Endodermal cell (in vitro differentiated cells): ENCODE results near the gene TCIRG1. TPM values are rescaled to one million over a fixed set of nuclear protein-coding genes. Genes with fewer than 3 reads are reported as not detected.

Source experiments
- DNase-seq: peaks from one replicate; pipeline ENCODE4 v3.0.0-alpha.2; 2017
- H3K27ac ChIP-seq: 2 replicates; pipeline ENCODE4 v1.5.1; 2013; ENCODE audit warnings: mild to moderate bottlenecking, low read depth, low read length, moderate library complexity
- H3K27me3 ChIP-seq: 2 replicates; pipeline ENCODE4 v1.6.1; 2013; ENCODE audit warnings: mild to moderate bottlenecking, low read length, moderate library complexity; ENCODE audit not compliant: insufficient read depth, control insufficient read depth, poor library complexity, severe bottlenecking
- H3K36me3 ChIP-seq: 2 replicates; pipeline ENCODE4 v1.7.0; 2013; ENCODE audit warnings: mild to moderate bottlenecking, low read length, moderate library complexity; ENCODE audit not compliant: control insufficient read depth, insufficient read depth
- H3K4me1 ChIP-seq: one replicate; pipeline ENCODE4 v1.7.0; 2013; ENCODE audit warnings: low read length; ENCODE audit not compliant: control insufficient read depth, insufficient read depth
- H3K4me3 ChIP-seq: 2 replicates; pipeline ENCODE4 v1.5.1; 2013; ENCODE audit warnings: mild to moderate bottlenecking, low read length, moderate library complexity
- H3K9ac ChIP-seq: 2 replicates; pipeline ENCODE4 v1.6.1; 2013; ENCODE audit warnings: mild to moderate bottlenecking, low read length, moderate library complexity; ENCODE audit not compliant: poor library complexity, severe bottlenecking; ENCODE audit errors: extremely low read depth
- H3K9me3 ChIP-seq: 2 replicates; pipeline ENCODE4 v1.6.1; 2013; ENCODE audit warnings: mild to moderate bottlenecking, low read length, moderate library complexity; ENCODE audit not compliant: control insufficient read depth
- H3K27ac Mint-ChIP-seq: 2 replicates; pipeline ENCODE4 v1.8.0; 2020; ENCODE audit warnings: mixed read lengths
- H3K27me3 Mint-ChIP-seq: 2 replicates; pipeline ENCODE4 v1.8.0; 2021; ENCODE audit warnings: mild to moderate bottlenecking, mixed read lengths; ENCODE audit not compliant: insufficient read depth
- H3K36me3 Mint-ChIP-seq: 2 replicates; pipeline ENCODE4 v1.8.0; 2020; ENCODE audit warnings: low read depth, mixed read lengths
- H3K4me1 Mint-ChIP-seq: 2 replicates; pipeline ENCODE4 v1.8.0; 2020; ENCODE audit warnings: mixed read lengths
- H3K4me3 Mint-ChIP-seq: 2 replicates; pipeline ENCODE4 v1.8.0; 2020; ENCODE audit warnings: mild to moderate bottlenecking, moderate library complexity, mixed read lengths
- H3K9me3 Mint-ChIP-seq: 2 replicates; pipeline ENCODE4 v1.8.0; 2020; ENCODE audit warnings: mild to moderate bottlenecking, mixed read lengths
- WGBS, 2 experiments: methylation state at CpG; one replicate each; pipeline versions ENCODE4 v1.1.5 to v1.1.7; 2013; ENCODE audit warnings: missing lambda C conversion rate in 2 of 2, mixed read lengths in 1 of 2; ENCODE audit not compliant: insufficient coverage in 1 of 2, insufficient read length in 1 of 2; 5-methylcytosine and 5-hydroxymethylcytosine counted together
- total RNA-seq, 2 donors: library from RNA; stranded (reverse); fragmentation: NEBNext Ultra II Directional in 1 of 2; extraction: Animal tissue kit (Norgen Biotek cat#: 25700) in 1 of 2; gene quantifications; 2 replicates in 1 of 2; 3 replicates in 1 of 2; pipeline ENCODE4 v1.2.1, GENCODE V29; 2021
- TF ChIP-seq, protein P1 (sequence below): fragments of 200-600 bp; sonication (generic); conservative IDR thresholded peaks from 2 replicates; pipeline ENCODE4 v1.5.0; 2021; ENCODE audit warnings: antibody characterized with exemption, mild to moderate bottlenecking

Gene TCIRG1
- total RNA-seq, 2 donors from 2014 or later: 61.6 to 70.4 TPM

- Histone ChIP-seq H3K9ac (no peak overlapping the region), H3K4me1 (no peaks in the 10 kb centered on the region), H3K36me3 (no peaks in the 10 kb centered on the region), H3K4me3 (no peak overlapping the region), H3K27me3 (no peaks in the 10 kb centered on the region), H3K9me3 (no peaks in the 10 kb centered on the region), H3K27ac (no peak overlapping the region)
- Mint-ChIP-seq H3K27me3 (no peaks in the 10 kb centered on the region), H3K9me3 (no peaks in the 10 kb centered on the region), H3K27ac (no peak overlapping the region), H3K4me1 (peaks cover 6% of the 10 kb centered on the region), H3K36me3 (no peaks in the 10 kb centered on the region), H3K4me3 (no peak overlapping the region)
- whole genome bisulfite sequencing, 2 experiments: 91 to 96% methylated on average over 18 of the region's 18 CpGs
- TF ChIP-seq, protein P1, sequence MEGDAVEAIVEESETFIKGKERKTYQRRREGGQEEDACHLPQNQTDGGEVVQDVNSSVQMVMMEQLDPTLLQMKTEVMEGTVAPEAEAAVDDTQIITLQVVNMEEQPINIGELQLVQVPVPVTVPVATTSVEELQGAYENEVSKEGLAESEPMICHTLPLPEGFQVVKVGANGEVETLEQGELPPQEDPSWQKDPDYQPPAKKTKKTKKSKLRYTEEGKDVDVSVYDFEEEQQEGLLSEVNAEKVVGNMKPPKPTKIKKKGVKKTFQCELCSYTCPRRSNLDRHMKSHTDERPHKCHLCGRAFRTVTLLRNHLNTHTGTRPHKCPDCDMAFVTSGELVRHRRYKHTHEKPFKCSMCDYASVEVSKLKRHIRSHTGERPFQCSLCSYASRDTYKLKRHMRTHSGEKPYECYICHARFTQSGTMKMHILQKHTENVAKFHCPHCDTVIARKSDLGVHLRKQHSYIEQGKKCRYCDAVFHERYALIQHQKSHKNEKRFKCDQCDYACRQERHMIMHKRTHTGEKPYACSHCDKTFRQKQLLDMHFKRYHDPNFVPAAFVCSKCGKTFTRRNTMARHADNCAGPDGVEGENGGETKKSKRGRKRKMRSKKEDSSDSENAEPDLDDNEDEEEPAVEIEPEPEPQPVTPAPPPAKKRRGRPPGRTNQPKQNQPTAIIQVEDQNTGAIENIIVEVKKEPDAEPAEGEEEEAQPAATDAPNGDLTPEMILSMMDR: no peak
- DNase-seq: no peak
Measured at GRCh38 chr11:68018730-68019190, 20.1 kb upstream of the TCIRG1 start.

DNA sequence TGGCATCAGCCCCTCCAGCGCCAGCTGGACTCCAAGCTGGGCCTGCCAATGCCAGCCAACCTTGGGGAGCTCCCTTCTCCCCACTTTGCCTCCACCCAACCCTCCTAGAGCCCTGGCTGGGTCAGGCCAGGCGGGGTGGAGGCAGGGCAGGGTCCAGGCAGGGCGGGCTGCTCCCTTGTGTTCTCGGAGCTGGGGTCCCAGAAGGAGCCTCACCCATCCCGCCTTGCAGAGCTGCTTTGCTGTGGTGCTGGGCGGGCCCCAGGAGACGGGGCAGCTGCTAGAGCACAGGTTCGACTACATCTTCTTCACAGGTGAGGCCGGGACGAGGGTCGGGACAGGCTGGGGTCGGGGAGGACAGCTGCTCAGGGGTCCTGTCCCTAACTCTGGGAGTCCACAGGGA lies 19.3 kb upstream of the TCIRG1 start:
- DNase-seq: no peak
- no peaks in the 10 kb centered on the region for H3K27me3 ChIP-seq
- H3K9ac ChIP-seq: no peak overlapping the region
- H3K36me3 ChIP-seq: no peaks in the 10 kb centered on the region
- H3K36me3 Mint-ChIP-seq: no peaks in the 10 kb centered on the region
- H3K4me3 Mint-ChIP-seq: no peak overlapping the region
- no peak overlapping the region for H3K27ac ChIP-seq
- TF ChIP-seq, protein P1: no peak
- no peaks in the 10 kb centered on the region for H3K27me3 Mint-ChIP-seq
- H3K4me3 ChIP-seq: no peak overlapping the region
- no peaks in the 10 kb centered on the region for H3K9me3 Mint-ChIP-seq
- no peak overlapping the region for H3K27ac Mint-ChIP-seq
- H3K9me3 ChIP-seq: no peaks in the 10 kb centered on the region
- H3K4me1 ChIP-seq: no peaks in the 10 kb centered on the region
- peaks cover 6% of the 10 kb centered on the region for H3K4me1 Mint-ChIP-seq
- WGBS, 2 experiments: 91 to 92% methylated on average over 2 to 12 of the region's 12 CpGs

DNA sequence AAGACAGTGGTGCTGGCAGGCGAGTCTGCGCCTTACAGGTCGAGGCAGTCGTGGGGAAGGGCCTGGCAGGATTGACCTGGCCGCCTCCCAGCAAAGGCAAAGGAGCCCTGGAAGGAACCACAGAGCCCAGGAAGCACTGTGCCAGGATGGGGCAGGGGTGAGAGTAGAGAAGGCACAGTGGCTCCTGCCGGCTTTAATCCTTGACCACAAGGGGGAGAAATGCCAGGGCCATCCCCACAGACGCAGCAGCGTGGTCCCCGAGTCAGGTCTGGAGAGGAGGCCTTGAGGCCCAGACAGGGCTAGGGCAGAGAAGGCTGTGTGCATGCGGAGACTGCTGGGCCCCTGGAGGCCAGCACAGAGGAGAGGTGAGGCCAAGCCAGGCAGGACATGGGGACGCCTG lies 18.2 kb upstream of the TCIRG1 start:
- Histone ChIP-seq H3K9me3 (no peaks in the 10 kb centered on the region), H3K27ac (no peak overlapping the region), H3K4me1 (no peaks in the 10 kb centered on the region), H3K4me3 (no peak overlapping the region), H3K36me3 (no peaks in the 10 kb centered on the region), H3K27me3 (no peaks in the 10 kb centered on the region), H3K9ac (no peak overlapping the region)
- H3K27ac Mint-ChIP-seq: no peak overlapping the region
- TF ChIP-seq, protein P1: peak; percentile 66
- H3K27me3 Mint-ChIP-seq: no peaks in the 10 kb centered on the region
- no peaks in the 10 kb centered on the region for H3K9me3 Mint-ChIP-seq
- DNase-seq: peak; percentile 86
- no peak overlapping the region for H3K4me3 Mint-ChIP-seq
- WGBS, 2 experiments: 68 to 69% methylated on average over 11 of the region's 11 CpGs
- peaks cover 9% of the 10 kb centered on the region for H3K36me3 Mint-ChIP-seq
- peaks cover 6% of the 10 kb centered on the region for H3K4me1 Mint-ChIP-seq
